GM12874 (cell line): ENCODE data around the gene SPOCK2.

Experiments used
- CTCF ChIP-seq: IDR thresholded peaks from 2 replicates; pipeline ENCODE4 v1.5.1; 2011; ENCODE audit warnings: low read depth, mild to moderate bottlenecking, control low read depth, low read length, moderate library complexity; ENCODE audit not compliant: insufficient read depth

The SPOCK2 gene

GRCh38 chr10:72030762-72031543, 57.4 kb downstream of the SPOCK2 start:
- no peak for TF ChIP-seq CTCF

GRCh38 chr10:72029414-72029813, 58.9 kb downstream of the SPOCK2 start:
- TF ChIP-seq CTCF: no peak

- TF ChIP-seq CTCF: no peak
Measured at GRCh38 chr10:72027498-72027897, 60.9 kb downstream of the SPOCK2 start.

- no peak for TF ChIP-seq CTCF
Measured at GRCh38 chr10:72026278-72027111, 61.9 kb downstream of the SPOCK2 start.

GRCh38 chr10:72025832-72026231, 62.5 kb downstream of the SPOCK2 start:
- TF ChIP-seq CTCF: no peak

- no peak for TF ChIP-seq CTCF
Measured at GRCh38 chr10:72025400-72025799, 63.0 kb downstream of the SPOCK2 start.

- TF ChIP-seq CTCF: no peak
Measured at GRCh38 chr10:72024596-72024995, 63.8 kb downstream of the SPOCK2 start.
